GM12864 (cell line): ENCODE measurements around the gene HSD3B2.

Experiments used
- DNase-seq: peaks from one replicate; pipeline ENCODE4 v3.0.0-alpha.2; 2011; ENCODE audit warnings: low read depth
- H3K4me3 ChIP-seq: 2 replicates; pipeline ENCODE4 v1.5.1; 2011; ENCODE audit warnings: mild to moderate bottlenecking, low read depth, low read length, control low read depth
- TF ChIP-seq, protein P1 (sequence below): IDR thresholded peaks from 2 replicates; pipeline ENCODE4 v1.5.1; 2011; ENCODE audit warnings: low read depth, mild to moderate bottlenecking, moderate library complexity, low read length, control low read depth, inconsistent platforms; ENCODE audit errors: missing control alignments

HSD3B2 gene

DNA sequence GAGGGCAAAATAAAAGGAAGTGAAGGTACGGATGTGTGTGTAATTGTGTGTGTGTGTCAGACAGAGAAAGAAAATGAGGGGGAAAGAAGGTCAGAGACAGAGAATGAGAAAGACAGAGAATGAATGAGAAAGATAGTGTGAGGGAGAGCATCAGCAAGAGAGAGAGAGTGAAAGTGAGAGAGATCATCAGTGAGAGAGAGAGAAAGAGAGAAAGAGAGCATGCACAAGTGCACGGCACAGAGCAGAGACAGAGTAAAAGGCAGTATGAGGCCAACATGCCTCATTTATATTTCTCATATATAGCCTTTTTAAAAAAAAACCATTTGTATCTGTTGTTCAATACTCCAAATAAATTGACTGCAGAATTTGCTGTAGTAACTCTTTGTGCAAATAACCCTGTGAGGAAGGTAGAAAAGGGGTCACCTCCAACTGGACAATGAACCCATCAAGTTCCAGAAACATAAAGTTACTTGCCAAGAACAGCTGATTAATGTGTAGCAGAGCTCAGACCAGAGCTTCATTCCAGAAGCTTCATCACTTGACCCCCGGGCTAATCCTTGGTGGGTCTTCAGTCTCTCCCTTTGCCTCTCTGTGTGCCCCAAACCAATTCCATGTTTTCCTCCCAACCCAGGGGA, 1.2 kb downstream of the HSD3B2 start:
- DNase-seq, result no peak
- H3K4me3 ChIP-seq, result no peak overlapping the region
- TF ChIP-seq, protein P1, sequence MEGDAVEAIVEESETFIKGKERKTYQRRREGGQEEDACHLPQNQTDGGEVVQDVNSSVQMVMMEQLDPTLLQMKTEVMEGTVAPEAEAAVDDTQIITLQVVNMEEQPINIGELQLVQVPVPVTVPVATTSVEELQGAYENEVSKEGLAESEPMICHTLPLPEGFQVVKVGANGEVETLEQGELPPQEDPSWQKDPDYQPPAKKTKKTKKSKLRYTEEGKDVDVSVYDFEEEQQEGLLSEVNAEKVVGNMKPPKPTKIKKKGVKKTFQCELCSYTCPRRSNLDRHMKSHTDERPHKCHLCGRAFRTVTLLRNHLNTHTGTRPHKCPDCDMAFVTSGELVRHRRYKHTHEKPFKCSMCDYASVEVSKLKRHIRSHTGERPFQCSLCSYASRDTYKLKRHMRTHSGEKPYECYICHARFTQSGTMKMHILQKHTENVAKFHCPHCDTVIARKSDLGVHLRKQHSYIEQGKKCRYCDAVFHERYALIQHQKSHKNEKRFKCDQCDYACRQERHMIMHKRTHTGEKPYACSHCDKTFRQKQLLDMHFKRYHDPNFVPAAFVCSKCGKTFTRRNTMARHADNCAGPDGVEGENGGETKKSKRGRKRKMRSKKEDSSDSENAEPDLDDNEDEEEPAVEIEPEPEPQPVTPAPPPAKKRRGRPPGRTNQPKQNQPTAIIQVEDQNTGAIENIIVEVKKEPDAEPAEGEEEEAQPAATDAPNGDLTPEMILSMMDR, result no peak

GRCh38 chr1:119419109-119419508, 4.2 kb downstream of the HSD3B2 start:
- TF ChIP-seq, protein P1, result no peak
- no peak for DNase-seq
- no peak overlapping the region for H3K4me3 ChIP-seq

GRCh38 chr1:119420638-119421037, 5.7 kb downstream of the HSD3B2 start:
- H3K4me3 ChIP-seq, result no peak overlapping the region
- no peak for DNase-seq
- TF ChIP-seq, protein P1, result no peak

- no peak overlapping the region for H3K4me3 ChIP-seq
- TF ChIP-seq, protein P1, result no peak
- DNase-seq, result no peak
Measured at GRCh38 chr1:119422631-119423030, 7.7 kb downstream of the HSD3B2 start.

- no peak for DNase-seq
Measured at GRCh38 chr1:119428991-119429390, 14.0 kb downstream of the HSD3B2 start.

GRCh38 chr1:119429687-119430086, 14.7 kb downstream of the HSD3B2 start:
- TF ChIP-seq, protein P1, result no peak
- no peak overlapping the region for H3K4me3 ChIP-seq
- no peak for DNase-seq

More at GRCh38 chr1:119428991-119429390, 14.0 kb downstream of the HSD3B2 start:
- TF ChIP-seq, protein P1, result no peak
- H3K4me3 ChIP-seq, result no peak overlapping the region

GRCh38 chr1:119430486-119430885, 15.5 kb downstream of the HSD3B2 start:
- H3K4me3 ChIP-seq, result no peak overlapping the region
- DNase-seq, result no peak
- TF ChIP-seq, protein P1, result no peak
